ENCODE measurements around the gene FRAS1. TPM values are rescaled to one million over a fixed set of nuclear protein-coding genes. Genes with fewer than 3 reads are reported as not detected.
"Not testable (repeated sequence)": the region's sequence is repeated elsewhere in the genome, so short reads cannot be mapped to it uniquely, and the experiment has no call there.

The FRAS1 gene
- polyA plus RNA-seq, 4 donors, result 72.9 to 81.1 (median 76.3) TPM

- DNase-seq (ENCODE audit: low read depth in 4 of 4, low spot score in 3 of 4), result no peak
Observed at GRCh38 chr4:78250500-78250899, 193.4 kb downstream of the FRAS1 start.

DNA sequence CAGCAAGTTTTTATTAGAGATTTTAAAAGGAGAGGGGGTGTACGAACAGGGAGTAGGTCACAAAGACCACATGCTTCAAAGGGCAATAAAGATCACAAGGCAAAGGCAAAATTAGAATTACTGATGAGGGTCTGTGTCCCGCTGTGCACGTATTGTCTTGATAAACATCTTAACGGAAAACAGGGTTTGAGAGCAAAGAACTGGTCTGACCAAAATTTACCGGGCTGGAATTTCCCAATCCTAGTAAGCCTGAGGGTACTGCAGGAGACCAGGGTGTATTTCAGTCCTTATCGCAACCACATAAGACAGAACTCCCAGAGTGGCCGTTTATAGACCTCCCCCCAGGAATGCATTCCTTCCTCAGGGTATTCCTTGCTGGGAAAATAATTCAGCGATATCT, 195.7 kb downstream of the FRAS1 start:
- not testable (repeated sequence) for DNase-seq (ENCODE audit: low read depth in 4 of 4, low spot score in 3 of 4)

GRCh38 chr4:78254893-78255292, 197.8 kb downstream of the FRAS1 start:
- DNase-seq (ENCODE audit: low read depth in 4 of 4, low spot score in 3 of 4), result no peak

GRCh38 chr4:78265006-78265405, 207.9 kb downstream of the FRAS1 start:
- no peak for DNase-seq (ENCODE audit: low read depth in 4 of 4, low spot score in 3 of 4)

- no peak for DNase-seq (ENCODE audit: low read depth in 4 of 4, low spot score in 3 of 4)
Observed at GRCh38 chr4:78267790-78268189, 210.7 kb downstream of the FRAS1 start.

GRCh38 chr4:78268597-78268996, 211.5 kb downstream of the FRAS1 start:
- DNase-seq (ENCODE audit: low read depth in 4 of 4, low spot score in 3 of 4), result no peak

GRCh38 chr4:78275450-78275849, 218.3 kb downstream of the FRAS1 start:
- not testable (repeated sequence) for DNase-seq (ENCODE audit: low read depth in 4 of 4, low spot score in 3 of 4)

GRCh38 chr4:78286281-78286680, 229.2 kb downstream of the FRAS1 start:
- DNase-seq (ENCODE audit: low read depth in 4 of 4, low spot score in 3 of 4), result no peak

GRCh38 chr4:78288327-78288726, 231.2 kb downstream of the FRAS1 start:
- DNase-seq (ENCODE audit: low read depth in 4 of 4, low spot score in 3 of 4), result no peak

- DNase-seq (ENCODE audit: low read depth in 4 of 4, low spot score in 3 of 4), result no peak
Observed at GRCh38 chr4:78291277-78291676, 234.2 kb downstream of the FRAS1 start.

DNA sequence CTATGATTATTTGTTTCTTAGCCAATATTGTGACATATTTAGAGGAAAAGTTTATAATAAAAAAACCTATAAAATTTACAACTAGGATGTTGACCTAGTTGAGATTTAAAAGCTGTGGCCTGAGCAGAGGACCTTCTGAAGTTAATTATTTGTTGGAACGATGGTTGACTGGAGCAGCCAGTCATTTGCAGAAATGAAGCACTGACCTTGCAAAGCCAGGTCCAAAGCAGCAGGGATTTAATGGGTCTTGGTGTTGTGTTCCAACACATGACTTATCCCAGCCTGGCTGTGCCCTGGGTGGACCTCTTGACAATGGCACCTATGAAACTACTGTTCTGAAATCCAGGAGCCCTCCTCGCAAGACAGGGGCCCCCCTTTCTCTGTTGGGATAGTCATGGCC, 235.2 kb downstream of the FRAS1 start:
- DNase-seq (ENCODE audit: low read depth in 4 of 4, low spot score in 3 of 4), result no peak

DNA sequence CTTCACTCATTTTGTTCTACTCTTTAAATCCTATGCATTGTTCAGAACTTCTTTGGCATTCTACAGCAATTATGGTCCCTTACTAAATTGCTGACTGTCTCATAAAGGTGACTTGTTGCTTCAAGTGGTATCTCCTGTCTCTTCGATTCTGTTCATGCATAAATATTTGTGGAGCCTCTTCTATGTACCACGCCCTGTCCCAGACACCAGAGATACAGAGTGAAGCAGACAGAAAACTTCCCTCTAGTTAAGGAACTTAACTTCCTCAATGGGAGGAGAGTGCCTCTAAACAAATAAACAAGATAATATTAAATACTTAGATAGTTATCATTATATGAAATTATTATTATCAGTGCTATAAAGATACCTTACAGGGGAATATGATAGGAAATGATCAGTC, 235.7 kb downstream of the FRAS1 start:
- no peak for DNase-seq (ENCODE audit: low read depth in 4 of 4, low spot score in 3 of 4)

- DNase-seq (ENCODE audit: low read depth in 4 of 4, low spot score in 3 of 4), result no peak
Observed at GRCh38 chr4:78293348-78293747, 236.2 kb downstream of the FRAS1 start.

DNA sequence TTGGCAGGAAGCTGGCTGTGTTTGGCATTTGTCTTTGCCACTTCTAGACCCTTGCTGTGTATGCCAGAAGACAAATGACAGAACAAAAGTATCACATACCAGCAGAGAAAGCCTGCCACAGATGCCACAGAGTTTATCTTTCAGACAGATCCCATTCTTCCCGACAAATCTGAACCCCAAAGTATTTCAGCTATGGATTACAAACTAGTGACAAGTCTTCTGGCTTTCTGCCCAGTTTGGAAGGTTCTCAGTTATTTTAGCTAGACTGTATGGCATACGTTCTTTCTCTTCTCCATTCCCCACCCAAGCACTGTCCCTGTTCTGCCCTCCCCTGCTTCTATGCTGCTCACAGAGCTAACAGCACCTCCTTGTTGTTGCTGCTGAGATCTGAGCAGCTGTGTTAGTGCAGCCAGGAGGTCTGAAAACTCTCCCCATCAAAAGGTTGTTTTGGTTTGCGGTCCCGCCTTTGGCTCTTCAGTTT, 236.7 kb downstream of the FRAS1 start:
- no peak for DNase-seq (ENCODE audit: low read depth in 4 of 4, low spot score in 3 of 4)

DNA sequence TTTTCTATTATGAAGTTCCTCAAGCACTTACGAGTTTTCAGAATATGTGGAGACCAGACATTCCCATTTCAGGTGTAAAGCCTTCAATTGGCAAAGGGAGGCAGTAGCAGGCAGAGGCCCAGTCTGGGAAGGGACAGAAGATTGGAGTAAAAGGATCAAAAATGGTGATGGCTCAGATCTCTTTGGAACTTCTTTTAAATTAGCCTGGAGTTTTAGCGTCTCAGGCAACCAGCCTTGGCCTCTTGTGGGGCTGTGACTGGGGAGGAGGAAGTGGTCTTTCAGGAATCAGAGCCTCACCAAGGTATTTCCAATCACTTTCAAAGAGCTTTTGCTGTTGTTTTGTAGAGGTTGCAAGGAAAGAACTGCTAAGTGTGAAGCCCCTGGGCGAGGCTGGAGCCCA, 239.1 kb downstream of the FRAS1 start:
- no peak for DNase-seq (ENCODE audit: low read depth in 4 of 4, low spot score in 3 of 4)

GRCh38 chr4:78297116-78297800, 240.1 kb downstream of the FRAS1 start:
- no peak for DNase-seq (ENCODE audit: low read depth in 4 of 4, low spot score in 3 of 4)

DNA sequence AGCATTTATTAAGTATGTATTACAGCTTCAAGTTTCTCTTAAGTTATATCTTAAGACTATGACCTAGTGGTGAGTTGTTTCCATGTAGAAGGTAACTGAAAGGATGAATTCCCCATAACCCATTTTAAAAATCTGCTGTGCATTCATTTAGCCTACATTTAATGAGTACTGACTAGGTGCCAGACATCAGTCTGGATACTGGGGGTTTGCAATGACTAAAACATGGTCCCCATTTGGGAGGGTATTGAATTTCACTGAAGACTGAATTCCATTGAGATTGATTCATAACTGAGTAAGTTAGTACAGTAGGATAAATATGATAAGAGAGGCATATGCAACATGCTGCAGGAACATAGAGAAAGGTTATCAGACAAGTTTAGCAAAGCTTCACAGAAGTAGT, 241.5 kb downstream of the FRAS1 start:
- DNase-seq (ENCODE audit: low read depth in 4 of 4, low spot score in 3 of 4), result no peak

DNA sequence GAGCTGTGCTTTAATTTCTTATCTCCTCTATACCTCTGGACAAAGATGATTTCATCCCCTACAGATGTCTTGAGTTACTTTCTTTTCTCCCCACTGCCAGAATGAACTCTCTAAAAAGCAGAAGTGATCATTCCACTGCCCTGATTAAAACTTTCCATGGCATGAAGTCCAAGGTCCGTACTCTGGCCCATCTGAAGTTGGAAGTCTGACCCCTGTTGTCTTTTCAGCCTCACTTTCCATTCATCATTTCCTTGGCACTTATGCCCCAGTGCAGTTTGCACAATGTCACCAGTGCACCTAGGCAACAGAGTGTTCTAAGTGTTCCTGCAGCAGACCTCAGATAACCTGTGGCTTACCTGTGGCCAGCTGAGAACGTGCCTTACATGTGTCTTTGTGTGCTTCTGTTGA, 242.4 kb downstream of the FRAS1 start:
- no peak for DNase-seq (ENCODE audit: low read depth in 4 of 4, low spot score in 3 of 4)

- DNase-seq (ENCODE audit: low read depth in 4 of 4, low spot score in 3 of 4), result not testable (repeated sequence)
Observed at GRCh38 chr4:78307263-78307662, 250.1 kb downstream of the FRAS1 start.

GRCh38 chr4:78308517-78308916, 251.4 kb downstream of the FRAS1 start:
- DNase-seq (ENCODE audit: low read depth in 4 of 4, low spot score in 3 of 4), result no peak

- DNase-seq (ENCODE audit: low read depth in 4 of 4, low spot score in 3 of 4), result no peak
Observed at GRCh38 chr4:78309352-78309751, 252.2 kb downstream of the FRAS1 start.

DNA sequence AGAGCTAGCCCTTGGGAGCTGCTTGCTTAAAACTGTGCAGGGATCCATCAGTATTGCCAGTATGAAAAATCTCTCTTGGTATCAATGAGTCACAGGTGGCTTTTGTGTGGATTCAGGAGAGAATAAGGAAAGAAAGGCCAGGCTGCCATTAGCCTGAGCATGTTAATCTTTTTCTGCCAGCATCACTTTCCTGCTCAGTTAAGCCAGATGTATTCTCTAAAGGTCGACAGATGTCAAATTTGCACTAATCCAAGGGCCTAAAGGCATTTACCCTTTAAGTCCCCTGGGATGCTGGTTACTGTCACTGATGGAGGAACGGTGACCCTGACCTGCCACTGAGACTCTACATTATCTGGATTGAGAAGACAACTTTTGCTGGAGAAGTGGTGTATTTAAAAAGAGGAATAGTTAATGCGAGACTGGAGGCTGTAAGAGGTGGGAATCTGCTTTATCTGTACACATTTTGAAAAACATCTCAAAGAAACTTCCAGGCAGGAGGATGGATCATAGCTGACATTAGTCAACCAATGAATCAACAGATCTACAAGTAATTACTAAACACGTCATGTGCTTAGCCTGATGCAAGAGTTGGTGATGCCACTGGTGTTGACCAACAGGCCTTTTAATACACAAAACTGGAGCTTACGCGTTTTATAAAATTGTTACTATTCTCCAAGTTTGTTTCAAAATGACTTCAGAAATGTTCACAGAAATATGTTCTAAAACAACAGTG, 253.1 kb downstream of the FRAS1 start:
- no peak for DNase-seq (ENCODE audit: low read depth in 4 of 4, low spot score in 3 of 4)
